H1 (cell line): ENCODE data around the gene SUZ12. TPM values are rescaled to one million over a fixed set of nuclear protein-coding genes. Genes with fewer than 3 reads are reported as not detected.

Source experiments
- EZH2 ChIP-seq: fragments of 200-600 bp; sonication (generic); IDR thresholded peaks from 2 replicates; pipeline ENCODE4 v1.7.1; 2012; ENCODE audit warnings: low read depth, mild to moderate bottlenecking, moderate library complexity, low read length, inconsistent platforms; ENCODE audit not compliant: severe bottlenecking
- FOSL1 ChIP-seq: IDR thresholded peaks from 2 replicates; pipeline ENCODE4 v1.6.1; 2011; ENCODE audit warnings: mild to moderate bottlenecking, low read depth, low read length, moderate library complexity; ENCODE audit not compliant: insufficient read depth
- polyA plus RNA-seq, 7 experiments: library from polyadenylated mRNA; depleted of rRNA in 3 of 7; stranded (reverse) in 5 of 7; unstranded in 2 of 7; fragments of >200 nt in 5 of 7; fragments of 200-250 nt in 2 of 7; gene quantifications; 1 replicate in 5 of 7; 2 replicates in 1 of 7; 4 replicates in 1 of 7; pipeline versions ENCODE4 v1.2.1 to v1.2.3, GENCODE V29; 2011 to 2013; ENCODE audit warnings: missing spikeins in 2 of 7, mixed read lengths in 2 of 7
- total RNA-seq: library from RNA; stranded (reverse); fragmentation: NEBNext Ultra II Directional; extraction: Animal tissue kit (Norgen Biotek cat#: 25700); gene quantifications from 2 replicates; pipeline ENCODE4 v1.2.1, GENCODE V29; 2021
- TF ChIP-seq, protein P1 (sequence below): IDR thresholded peaks from 2 replicates; pipeline ENCODE4 v1.6.1; 2011; ENCODE audit warnings: low read length, improper control_type of control experiment

Gene SUZ12
- total and polyA plus RNA-seq, 2 of the 8 experiments (the other 6 are each of a cell fraction or from before 2014, with no cell fraction given), result 9.1 to 34.6 TPM

- TF ChIP-seq, protein P1, sequence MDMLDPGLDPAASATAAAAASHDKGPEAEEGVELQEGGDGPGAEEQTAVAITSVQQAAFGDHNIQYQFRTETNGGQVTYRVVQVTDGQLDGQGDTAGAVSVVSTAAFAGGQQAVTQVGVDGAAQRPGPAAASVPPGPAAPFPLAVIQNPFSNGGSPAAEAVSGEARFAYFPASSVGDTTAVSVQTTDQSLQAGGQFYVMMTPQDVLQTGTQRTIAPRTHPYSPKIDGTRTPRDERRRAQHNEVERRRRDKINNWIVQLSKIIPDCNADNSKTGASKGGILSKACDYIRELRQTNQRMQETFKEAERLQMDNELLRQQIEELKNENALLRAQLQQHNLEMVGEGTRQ, result no peak
- TF ChIP-seq FOSL1 (no peak), EZH2 (no peak)
Observed at GRCh38 chr17:31915456-31916100, 21.2 kb upstream of the SUZ12 start (continued).
